Adipocyte (in vitro differentiated cells): ENCODE measurements around the gene SFXN5.
A peak's percentile ranks its signal among the peaks of the same experiment; 100 is the strongest.
"Not testable (repeated sequence)": the region's sequence is repeated elsewhere in the genome, so short reads cannot be mapped to it uniquely, and the experiment has no call there.

Experiments used
- DNase-seq: peaks from one replicate; pipeline ENCODE4 v3.0.0-alpha.2; 2015; ENCODE audit warnings: low read depth
- H3K27me3 ChIP-seq: replicated peaks from 2 replicates; pipeline ENCODE4 v1.7.0; 2013; ENCODE audit warnings: mild to moderate bottlenecking, low read length, moderate library complexity; ENCODE audit not compliant: control insufficient read depth, insufficient read depth
- H3K36me3 ChIP-seq: 2 replicates; pipeline ENCODE4 v1.7.0; 2013; ENCODE audit warnings: low read length, mild to moderate bottlenecking, moderate library complexity; ENCODE audit not compliant: control insufficient read depth, insufficient read depth, severe bottlenecking
- H3K4me1 ChIP-seq: 2 replicates; pipeline ENCODE4 v1.7.0; 2013; ENCODE audit warnings: mild to moderate bottlenecking, low read length, moderate library complexity; ENCODE audit not compliant: control insufficient read depth, insufficient read depth
- H3K4me3 ChIP-seq: 2 replicates; pipeline ENCODE4 v1.7.0; 2013; ENCODE audit warnings: mild to moderate bottlenecking, low read length, moderate library complexity
- H3K9ac ChIP-seq: 2 replicates; pipeline ENCODE4 v1.7.0; 2013; ENCODE audit warnings: mild to moderate bottlenecking, low read length, moderate library complexity
- H3K9me3 ChIP-seq: 2 replicates; pipeline ENCODE4 v1.7.0; 2013; ENCODE audit warnings: mild to moderate bottlenecking, low read length, moderate library complexity; ENCODE audit not compliant: control insufficient read depth

The SFXN5 gene

DNA sequence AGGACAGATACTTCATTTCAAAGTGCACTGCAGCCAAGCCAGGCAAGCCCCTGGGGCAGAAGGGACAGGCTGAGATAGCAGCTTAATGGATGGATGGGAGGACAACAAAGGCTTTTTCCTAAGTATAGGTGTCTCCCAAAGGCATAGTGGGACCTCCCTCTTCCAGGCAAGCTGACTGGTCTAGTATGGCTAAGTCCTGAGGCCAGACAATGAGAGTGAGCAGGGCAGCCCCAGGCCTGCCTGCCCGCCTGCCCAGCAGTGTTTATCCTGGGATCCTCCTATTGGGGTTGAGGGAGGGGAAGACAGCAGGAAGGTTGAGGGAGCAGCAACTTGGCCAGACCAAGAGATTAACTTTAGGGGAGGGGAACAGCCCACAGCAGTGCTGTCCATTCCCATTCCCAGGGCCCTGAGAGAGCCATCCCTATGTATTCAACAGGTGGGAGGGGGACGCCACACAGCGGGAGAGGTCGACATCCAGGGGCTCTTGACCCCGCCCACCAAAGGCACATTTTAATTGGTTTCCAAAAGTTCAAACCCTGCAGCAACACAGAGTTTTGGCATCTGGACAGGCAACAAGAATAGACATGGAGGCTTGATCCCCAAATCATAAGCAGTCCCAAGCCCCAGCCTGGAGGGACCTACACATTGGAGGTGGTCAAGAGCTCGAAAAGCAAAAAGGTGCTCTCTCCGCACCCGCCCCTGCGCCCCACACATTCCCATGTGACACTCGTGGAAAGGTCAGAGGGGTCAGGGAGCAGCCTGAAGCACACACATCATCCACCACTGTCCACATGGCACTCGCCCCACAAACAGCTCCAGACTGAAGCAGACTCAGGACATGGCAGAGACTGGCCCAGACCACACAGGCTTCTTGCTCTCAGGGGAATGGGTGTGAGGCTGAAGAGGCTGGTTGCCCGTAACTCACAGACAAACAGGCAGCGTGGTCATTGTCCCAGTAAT, 2.9 kb upstream of the SFXN5 start:
- Histone ChIP-seq H3K9me3 (no peaks in the 10 kb centered on the region), H3K36me3 (peaks cover 27% of the 10 kb centered on the region), H3K9ac (no peak overlapping the region), H3K4me1 (peaks cover 19% of the 10 kb centered on the region), H3K4me3 (no peak overlapping the region), H3K27me3 (no peaks in the 10 kb centered on the region)
- DNase-seq, result no peak

DNA sequence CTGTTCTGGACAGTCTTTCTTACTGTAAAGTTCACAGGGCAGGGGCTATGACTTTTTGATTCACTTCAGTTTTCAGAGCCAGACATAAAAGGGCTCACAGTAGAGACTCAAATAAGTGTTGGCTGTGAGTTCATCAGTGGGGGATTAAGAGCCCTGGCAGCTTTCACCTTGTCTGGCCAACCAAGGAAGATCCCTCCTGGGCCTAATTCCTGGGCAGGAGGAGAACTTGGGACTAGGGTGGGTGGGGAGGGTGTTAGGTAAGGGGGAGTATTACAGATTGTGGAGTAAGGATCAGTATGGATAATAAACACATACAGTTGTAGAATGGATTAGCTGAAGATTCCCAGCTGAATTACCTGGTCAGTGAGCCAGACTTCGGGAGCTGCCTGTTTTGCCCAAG, 904 bp upstream of the SFXN5 start:
- no peaks in the 10 kb centered on the region for H3K9me3 ChIP-seq
- H3K4me1 ChIP-seq, result peaks cover 23% of the 10 kb centered on the region
- peaks cover 22% of the 10 kb centered on the region for H3K36me3 ChIP-seq
- peak overlapping the region; percentile 87 for H3K4me3 ChIP-seq
- no peak for DNase-seq
- no peaks in the 10 kb centered on the region for H3K27me3 ChIP-seq
- peak overlapping the region; percentile 87 for H3K9ac ChIP-seq

DNA sequence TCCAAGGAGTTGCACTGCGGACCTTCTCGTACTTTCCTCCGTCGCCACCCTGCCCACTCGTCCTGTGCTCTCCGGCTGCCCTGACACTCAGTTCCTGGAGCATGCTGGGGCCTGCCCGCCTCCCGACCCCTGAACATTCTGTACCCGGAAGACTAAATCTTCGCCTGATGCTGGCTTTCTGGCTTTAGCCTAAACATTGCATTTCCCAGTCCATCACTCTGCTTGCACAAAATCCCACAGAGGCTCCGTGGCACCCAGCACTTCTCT, 550 bp upstream of the SFXN5 start:
- Histone ChIP-seq H3K9ac (peak overlapping the region; percentile 87), H3K9me3 (no peaks in the 10 kb centered on the region), H3K27me3 (no peaks in the 10 kb centered on the region), H3K4me3 (peak overlapping the region; percentile 87), H3K36me3 (peaks cover 22% of the 10 kb centered on the region), H3K4me1 (peaks cover 23% of the 10 kb centered on the region)
- DNase-seq, result peak; percentile 44

DNA sequence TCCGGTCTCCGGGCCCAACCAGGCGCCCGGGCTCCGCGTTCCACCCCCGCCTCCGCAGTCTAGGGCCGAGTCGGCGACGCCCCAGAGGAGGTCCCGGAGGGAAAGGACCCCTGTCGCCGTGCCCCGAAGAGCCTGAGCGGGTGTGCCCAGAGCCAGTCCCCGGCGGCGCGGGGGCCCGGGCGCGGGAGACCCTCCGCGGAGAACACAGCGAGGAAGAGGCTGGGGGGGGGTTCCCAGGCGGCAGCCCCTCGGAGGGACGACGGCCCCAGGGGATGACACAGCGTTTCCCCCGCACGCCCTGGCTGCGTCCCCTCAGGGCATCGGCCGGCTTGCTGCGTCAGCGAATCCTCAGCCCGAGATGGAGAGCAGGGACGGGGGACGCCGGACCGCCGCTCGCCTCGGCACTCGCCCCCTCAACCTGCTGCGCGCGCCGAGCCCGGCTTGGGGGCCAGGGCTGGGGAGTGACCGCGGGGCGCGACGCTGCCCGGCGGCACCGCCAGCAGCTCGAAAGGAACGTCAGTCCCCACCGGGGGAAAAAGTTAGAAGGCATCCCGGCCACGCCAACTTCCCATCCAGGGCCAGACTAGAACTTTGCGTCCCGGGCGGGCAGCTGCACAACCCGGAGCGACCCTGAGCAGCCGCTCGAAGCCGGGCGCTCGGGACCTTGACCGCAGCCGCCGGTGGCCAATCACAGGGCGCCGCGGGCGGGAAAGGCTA, 711 bp downstream of the SFXN5 start:
- DNase-seq, result no peak
- H3K4me3 ChIP-seq, result peak overlapping the region; percentile 87
- no peaks in the 10 kb centered on the region for H3K9me3 ChIP-seq
- H3K9ac ChIP-seq, result peak overlapping the region; percentile 87
- no peaks in the 10 kb centered on the region for H3K27me3 ChIP-seq
- peaks cover 18% of the 10 kb centered on the region for H3K36me3 ChIP-seq
- peaks cover 23% of the 10 kb centered on the region for H3K4me1 ChIP-seq

DNA sequence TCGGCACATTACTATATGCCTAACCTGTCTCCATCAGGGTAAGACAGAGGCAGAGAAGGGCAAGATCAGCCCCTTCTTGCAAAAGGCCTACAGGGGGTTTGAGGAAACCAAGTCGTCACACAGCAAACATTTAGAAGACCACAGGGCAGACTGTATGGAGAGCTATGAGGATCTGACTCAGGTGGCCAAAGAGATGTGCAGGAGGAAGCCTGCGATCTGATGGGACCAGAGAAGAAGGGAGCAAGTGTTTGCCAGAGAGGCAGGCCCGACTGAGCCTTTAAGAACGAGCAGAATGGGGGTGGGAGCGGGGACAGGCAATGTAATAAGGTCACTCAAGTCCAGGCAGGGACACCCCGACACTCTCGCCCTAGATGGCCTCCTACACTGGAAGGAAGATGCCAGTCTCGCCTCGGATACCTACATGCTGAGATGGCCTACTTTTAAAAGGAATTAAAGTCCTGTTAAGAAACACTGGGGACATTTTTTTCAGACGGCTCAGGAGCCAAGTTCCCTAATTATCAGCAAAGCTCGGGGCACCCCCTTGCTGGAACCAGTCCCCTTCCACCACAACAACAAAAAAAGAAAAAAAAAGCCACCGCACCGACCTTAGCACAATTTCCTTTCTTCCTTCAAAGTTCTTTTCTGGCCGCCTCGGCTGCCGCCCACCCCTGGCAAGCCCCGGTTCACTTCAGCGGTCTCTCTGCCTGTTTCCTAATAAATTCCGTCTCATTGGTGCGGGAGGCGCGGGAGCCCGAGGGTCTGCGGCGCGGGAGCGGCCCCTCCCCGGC, 1.5 kb downstream of the SFXN5 start:
- Histone ChIP-seq H3K9me3 (no peaks in the 10 kb centered on the region), H3K36me3 (peaks cover 15% of the 10 kb centered on the region)
- peak; percentile 78 for DNase-seq

DNA sequence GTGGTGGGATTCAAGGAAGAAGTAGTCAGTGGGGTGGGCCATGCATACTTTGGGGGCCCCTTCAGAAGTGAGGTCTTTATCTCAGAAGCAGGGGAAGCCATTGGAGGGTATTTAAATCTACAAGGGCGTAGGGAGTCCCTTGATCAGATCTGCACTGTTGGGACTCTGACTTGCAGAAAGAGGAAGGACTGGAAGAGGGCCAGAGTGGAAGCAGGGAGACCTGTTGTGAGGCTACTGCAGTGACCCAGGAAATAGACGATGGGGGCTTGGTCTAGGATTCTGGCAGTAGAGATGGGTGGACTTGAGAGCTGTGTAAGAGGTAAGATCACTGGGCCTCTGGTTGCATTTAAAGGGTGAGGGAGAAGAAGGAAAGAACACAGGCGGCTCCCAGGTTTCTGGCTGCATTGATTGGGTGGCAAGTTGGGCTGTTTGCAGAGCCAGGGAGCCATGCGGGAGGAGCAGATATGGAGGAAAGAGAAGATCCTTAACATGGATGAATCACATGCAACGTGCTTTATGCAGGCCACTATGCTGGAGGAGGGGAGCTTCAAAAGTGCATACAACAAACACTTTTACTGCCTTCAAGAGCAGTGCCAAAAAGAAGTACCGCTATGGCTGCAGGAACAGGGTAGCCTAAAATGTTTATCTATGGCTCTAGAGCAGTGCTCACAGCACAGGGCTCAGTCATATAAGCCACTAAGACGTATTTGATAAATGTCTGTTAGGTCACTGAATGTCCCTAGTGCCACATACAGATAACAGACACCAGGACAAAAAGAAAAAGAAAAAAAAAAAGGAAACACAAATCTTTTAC, 2.3 kb downstream of the SFXN5 start:
- no peak for DNase-seq
- peak overlapping the region; percentile 87 for H3K9ac ChIP-seq
- no peaks in the 10 kb centered on the region for H3K27me3 ChIP-seq
- peak overlapping the region; percentile 87 for H3K4me3 ChIP-seq
- peaks cover 8% of the 10 kb centered on the region for H3K36me3 ChIP-seq
- no peaks in the 10 kb centered on the region for H3K9me3 ChIP-seq
- H3K4me1 ChIP-seq, result peaks cover 23% of the 10 kb centered on the region

More for the DNA sequence above, 1.5 kb downstream of the SFXN5 start:
- peak overlapping the region; percentile 87 for H3K4me3 ChIP-seq
- peak overlapping the region; percentile 87 for H3K9ac ChIP-seq
- H3K27me3 ChIP-seq, result no peaks in the 10 kb centered on the region
- H3K4me1 ChIP-seq, result peaks cover 21% of the 10 kb centered on the region

DNA sequence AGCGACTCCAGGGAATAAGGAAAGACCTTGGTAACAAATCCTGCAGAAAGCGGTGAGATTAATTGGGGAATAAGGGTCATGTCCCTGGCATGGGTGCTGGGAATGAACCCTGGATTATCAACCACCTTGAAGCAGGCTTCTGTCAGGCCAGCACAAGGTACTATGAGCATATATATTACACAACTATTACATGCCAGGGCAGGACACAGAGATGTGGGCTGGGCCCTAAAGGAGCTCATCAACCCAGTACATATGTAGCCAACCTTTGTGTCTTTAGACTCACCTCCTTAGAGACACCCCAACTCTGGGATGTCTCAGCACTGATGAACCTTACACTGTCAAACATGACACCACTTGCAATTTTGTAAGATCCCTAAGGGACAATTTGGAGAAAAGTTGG, 3.4 kb downstream of the SFXN5 start:
- Histone ChIP-seq H3K36me3 (peaks cover 1% of the 10 kb centered on the region), H3K27me3 (no peaks in the 10 kb centered on the region), H3K4me1 (peaks cover 34% of the 10 kb centered on the region), H3K9ac (no peak overlapping the region), H3K9me3 (no peaks in the 10 kb centered on the region), H3K4me3 (no peak overlapping the region)
- DNase-seq, result no peak

DNA sequence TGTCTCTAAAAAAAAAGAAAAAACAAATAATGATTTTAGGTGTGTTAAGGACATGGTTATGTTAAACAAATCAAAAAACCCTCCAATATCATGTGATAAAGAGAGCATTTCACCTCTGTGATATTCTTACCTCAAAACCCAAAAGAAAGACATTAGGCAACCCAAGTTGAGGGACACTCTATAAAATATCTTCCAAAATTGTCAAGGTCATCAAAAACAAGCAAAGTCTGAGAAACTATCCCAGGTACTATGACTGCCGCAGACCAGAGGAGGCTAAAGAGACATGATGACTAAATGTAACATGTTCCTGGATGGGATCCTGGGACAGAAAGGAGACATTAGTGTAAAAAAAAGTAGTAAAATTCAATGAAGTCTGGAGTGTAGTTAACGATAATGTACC, 4.5 kb downstream of the SFXN5 start:
- peaks cover 35% of the 10 kb centered on the region for H3K4me1 ChIP-seq
- H3K4me3 ChIP-seq, result no peak overlapping the region
- H3K36me3 ChIP-seq, result no peaks in the 10 kb centered on the region
- H3K27me3 ChIP-seq, result no peaks in the 10 kb centered on the region
- H3K9ac ChIP-seq, result no peak overlapping the region
- H3K9me3 ChIP-seq, result no peaks in the 10 kb centered on the region
- DNase-seq, result no peak

DNA sequence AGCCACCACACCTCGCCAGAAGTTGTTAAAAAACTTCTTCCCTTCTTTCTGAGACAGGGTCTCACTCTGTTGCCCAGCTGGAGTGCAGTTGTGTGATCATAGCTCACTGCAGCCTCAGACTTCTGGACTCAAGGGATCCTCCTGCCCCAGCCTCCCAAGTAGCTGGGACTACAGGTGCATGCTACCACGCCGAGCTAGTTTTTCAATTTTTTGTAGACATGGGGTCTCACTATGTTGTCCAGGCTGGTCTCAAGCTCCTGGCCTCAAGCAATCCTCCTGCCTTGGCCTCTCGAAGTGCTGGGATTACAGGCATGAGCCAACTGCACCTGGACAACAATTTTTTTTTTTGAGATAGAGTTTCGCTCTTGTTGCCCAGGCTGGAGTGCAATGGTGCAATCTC, 6.4 kb downstream of the SFXN5 start:
- H3K36me3 ChIP-seq, H3K27me3 ChIP-seq, DNase-seq, H3K9ac ChIP-seq, H3K4me3 ChIP-seq, H3K9me3 ChIP-seq: not testable (repeated sequence)
- H3K4me1 ChIP-seq, result peaks cover 32% of the 10 kb centered on the region

DNA sequence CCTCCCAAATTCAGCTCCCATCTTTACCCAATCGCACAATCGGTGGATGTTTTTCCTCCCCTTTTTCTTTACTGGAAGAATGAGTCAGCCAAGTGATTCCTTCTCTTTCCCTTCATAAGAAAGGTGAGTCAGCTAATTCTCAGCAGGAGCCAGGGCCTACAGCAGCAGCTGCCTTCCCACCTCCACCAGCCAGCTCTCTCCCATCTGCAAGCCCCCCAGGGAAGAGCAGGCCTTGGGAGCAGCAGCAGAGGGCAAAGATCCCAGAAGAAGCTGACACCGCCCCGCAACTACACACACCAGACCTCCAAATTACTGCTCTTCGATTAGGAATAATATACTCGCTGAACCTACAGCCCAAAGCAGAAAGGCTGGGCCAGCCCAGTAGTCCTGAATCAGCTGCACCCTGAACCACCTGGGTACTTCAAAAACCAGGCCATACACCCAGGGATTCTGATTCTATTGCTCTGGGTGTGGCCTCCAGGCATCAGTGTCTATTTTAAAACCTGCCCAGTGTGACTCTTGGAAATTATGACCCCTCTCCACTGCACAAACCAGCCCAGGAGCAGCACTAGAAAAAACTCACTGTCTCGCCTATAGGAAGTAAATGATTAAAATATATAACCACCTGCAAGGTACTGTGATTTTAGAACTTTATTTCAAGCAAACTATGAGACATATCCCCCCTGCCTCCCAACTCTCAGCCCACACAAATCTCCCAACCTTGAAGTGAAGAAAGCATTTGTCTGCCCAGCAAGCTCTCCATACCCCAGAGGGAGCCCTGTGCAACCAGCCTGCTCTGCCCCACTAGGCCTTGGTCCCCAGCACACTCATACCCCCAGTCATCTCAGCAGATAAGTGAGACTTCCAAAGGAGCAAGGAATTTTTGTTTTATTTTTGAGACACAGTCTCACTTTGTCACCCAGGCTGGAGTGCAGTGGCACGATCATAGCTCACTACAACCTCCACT, 7.3 kb downstream of the SFXN5 start:
- DNase-seq, result peak; percentile 77
- H3K27me3 ChIP-seq, result no peaks in the 10 kb centered on the region
- H3K4me3 ChIP-seq, result peak overlapping the region; percentile 46
- H3K9ac ChIP-seq, result peak overlapping the region; percentile 62
- H3K4me1 ChIP-seq, result peaks cover 23% of the 10 kb centered on the region
- H3K36me3 ChIP-seq, result no peaks in the 10 kb centered on the region
- no peaks in the 10 kb centered on the region for H3K9me3 ChIP-seq
